T1000 (cell line): ENCODE measurements around the gene SUFU.
A peak's percentile ranks its signal among the peaks of the same experiment; 100 is the strongest.
"Not testable (repeated sequence)": the region's sequence is repeated elsewhere in the genome, so short reads cannot be mapped to it uniquely, and the experiment has no call there.

Experiments
- DNase-seq: peaks from one replicate; lab custom pipeline; 2025; ENCODE audit warnings: mixed read lengths; lab: John Stamatoyannopoulos, UW

SUFU gene

GRCh38 chr10:102651455-102652169 is 147.8 kb downstream of the SUFU start:
- no peak for DNase-seq

- no peak for DNase-seq
Observed at GRCh38 chr10:102652170-102652916, 148.6 kb downstream of the SUFU start.

GRCh38 chr10:102653060-102653459 is 149.3 kb downstream of the SUFU start:
- DNase-seq = no peak

- DNase-seq = no peak
Observed at GRCh38 chr10:102654566-102654965, 150.8 kb downstream of the SUFU start.

- DNase-seq = no peak
Observed at GRCh38 chr10:102654969-102655368, 151.2 kb downstream of the SUFU start.

GRCh38 chr10:102656026-102656425 is 152.3 kb downstream of the SUFU start:
- DNase-seq = no peak

- no peak for DNase-seq
Observed at GRCh38 chr10:102656791-102657371, 153.1 kb downstream of the SUFU start.

GRCh38 chr10:102657451-102657850 is 153.7 kb downstream of the SUFU start:
- no peak for DNase-seq

- no peak for DNase-seq
Observed at GRCh38 chr10:102657984-102658724, 154.4 kb downstream of the SUFU start.

- no peak for DNase-seq
Observed at GRCh38 chr10:102658802-102659201, 155.0 kb downstream of the SUFU start.

- no peak for DNase-seq
Observed at GRCh38 chr10:102660888-102661657, 157.3 kb downstream of the SUFU start.

GRCh38 chr10:102661658-102662028 is 157.9 kb downstream of the SUFU start:
- no peak for DNase-seq

GRCh38 chr10:102665904-102666509 is 162.2 kb downstream of the SUFU start:
- DNase-seq = no peak

- DNase-seq = not testable (repeated sequence)
Observed at GRCh38 chr10:102667411-102667810, 163.6 kb downstream of the SUFU start.

GRCh38 chr10:102668326-102669107 is 164.7 kb downstream of the SUFU start:
- DNase-seq = no peak

GRCh38 chr10:102669206-102670064 is 165.7 kb downstream of the SUFU start:
- peak; percentile 35 for DNase-seq

- DNase-seq = no peak
Observed at GRCh38 chr10:102670065-102670670, 166.4 kb downstream of the SUFU start.

- DNase-seq = no peak
Observed at GRCh38 chr10:102670871-102671434, 167.2 kb downstream of the SUFU start.
